ENCODE results near the gene SPATS2.

GRCh38 chr12:49502590-49502989 is 135.3 kb downstream of the SPATS2 start:
- TF ChIP-seq, protein P1, sequence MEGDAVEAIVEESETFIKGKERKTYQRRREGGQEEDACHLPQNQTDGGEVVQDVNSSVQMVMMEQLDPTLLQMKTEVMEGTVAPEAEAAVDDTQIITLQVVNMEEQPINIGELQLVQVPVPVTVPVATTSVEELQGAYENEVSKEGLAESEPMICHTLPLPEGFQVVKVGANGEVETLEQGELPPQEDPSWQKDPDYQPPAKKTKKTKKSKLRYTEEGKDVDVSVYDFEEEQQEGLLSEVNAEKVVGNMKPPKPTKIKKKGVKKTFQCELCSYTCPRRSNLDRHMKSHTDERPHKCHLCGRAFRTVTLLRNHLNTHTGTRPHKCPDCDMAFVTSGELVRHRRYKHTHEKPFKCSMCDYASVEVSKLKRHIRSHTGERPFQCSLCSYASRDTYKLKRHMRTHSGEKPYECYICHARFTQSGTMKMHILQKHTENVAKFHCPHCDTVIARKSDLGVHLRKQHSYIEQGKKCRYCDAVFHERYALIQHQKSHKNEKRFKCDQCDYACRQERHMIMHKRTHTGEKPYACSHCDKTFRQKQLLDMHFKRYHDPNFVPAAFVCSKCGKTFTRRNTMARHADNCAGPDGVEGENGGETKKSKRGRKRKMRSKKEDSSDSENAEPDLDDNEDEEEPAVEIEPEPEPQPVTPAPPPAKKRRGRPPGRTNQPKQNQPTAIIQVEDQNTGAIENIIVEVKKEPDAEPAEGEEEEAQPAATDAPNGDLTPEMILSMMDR (IDR thresholded peaks at IDR 0.05; ENCODE audit: extremely low read depth in 1 of 2, insufficient read depth in 1 of 2, low read depth in 1 of 2, low read length in 2 of 2), result no peak
- TF ChIP-seq MAX (IDR thresholded peaks at IDR 0.05; ENCODE audit: insufficient read depth, insufficient read length) (no peak), POLR2AphosphoS5 (IDR thresholded peaks at IDR 0.05; ENCODE audit: insufficient read depth, low read depth, low read length) (no peak), FOS (IDR thresholded peaks at IDR 0.05; ENCODE audit: borderline replicate concordance, insufficient read depth, low read length) (peak; percentile 47), POLR2A (IDR thresholded peaks at IDR 0.05; ENCODE audit: low read depth, low read length) (no peak), EZH2 (IDR thresholded peaks at IDR 0.05; ENCODE audit: borderline replicate concordance, low read depth, low read length, severe bottlenecking) (no peak), JUN (IDR thresholded peaks at IDR 0.05; ENCODE audit: borderline replicate concordance, insufficient read depth, insufficient read length, low read depth) (no peak), MYC (IDR thresholded peaks at IDR 0.05; ENCODE audit: low read depth, low read length) (no peak), GATA2 (IDR thresholded peaks at IDR 0.05; ENCODE audit: insufficient read depth, insufficient read length, low read depth, low read length) (no peak)

Data from endothelial cell of umbilical vein (primary cell).